Esophagus squamous epithelium (tissue), 4 donors: ENCODE results near the gene RPTOR.

Source experiments
- POLR2A ChIP-seq, 4 donors: fragments of 450-650 bp; IDR thresholded peaks; one replicate each; pipeline ENCODE4 v1.6.1; 2017; ENCODE audit warnings: antibody characterized with exemption in 4 of 4, mild to moderate bottlenecking in 4 of 4, moderate library complexity in 3 of 4
- TF ChIP-seq, protein P1 (sequence below), 6 experiments: fragments of 450-650 bp in 4 of 6; fragments of 200-600 bp in 2 of 6; sonication (generic) in 2 of 6; IDR thresholded peaks; one replicate each; pipeline ENCODE4 v1.5.1; 2016 to 2019; ENCODE audit warnings: antibody characterized with exemption in 6 of 6, mild to moderate bottlenecking in 4 of 6, moderate library complexity in 4 of 6

DNA sequence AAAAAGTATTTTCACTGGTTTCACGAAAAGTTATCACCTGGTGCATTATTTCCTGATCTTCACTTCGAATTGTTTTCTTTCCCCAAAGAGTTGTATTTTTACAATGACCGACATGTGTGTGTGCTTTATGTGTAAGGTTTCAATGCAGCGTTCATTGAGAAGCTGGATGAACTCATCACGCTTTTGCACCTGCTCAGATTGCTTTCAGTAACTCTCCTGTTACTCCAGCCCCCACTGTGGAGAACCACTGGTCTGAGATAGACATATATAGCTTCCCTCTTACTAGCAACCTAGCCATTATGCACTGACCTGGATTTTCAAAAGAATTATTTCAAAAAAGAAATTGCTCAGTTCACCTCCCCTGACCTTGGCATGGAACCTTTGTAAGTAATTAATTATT is 268.7 kb downstream of the RPTOR start:
- TF ChIP-seq, protein P1, sequence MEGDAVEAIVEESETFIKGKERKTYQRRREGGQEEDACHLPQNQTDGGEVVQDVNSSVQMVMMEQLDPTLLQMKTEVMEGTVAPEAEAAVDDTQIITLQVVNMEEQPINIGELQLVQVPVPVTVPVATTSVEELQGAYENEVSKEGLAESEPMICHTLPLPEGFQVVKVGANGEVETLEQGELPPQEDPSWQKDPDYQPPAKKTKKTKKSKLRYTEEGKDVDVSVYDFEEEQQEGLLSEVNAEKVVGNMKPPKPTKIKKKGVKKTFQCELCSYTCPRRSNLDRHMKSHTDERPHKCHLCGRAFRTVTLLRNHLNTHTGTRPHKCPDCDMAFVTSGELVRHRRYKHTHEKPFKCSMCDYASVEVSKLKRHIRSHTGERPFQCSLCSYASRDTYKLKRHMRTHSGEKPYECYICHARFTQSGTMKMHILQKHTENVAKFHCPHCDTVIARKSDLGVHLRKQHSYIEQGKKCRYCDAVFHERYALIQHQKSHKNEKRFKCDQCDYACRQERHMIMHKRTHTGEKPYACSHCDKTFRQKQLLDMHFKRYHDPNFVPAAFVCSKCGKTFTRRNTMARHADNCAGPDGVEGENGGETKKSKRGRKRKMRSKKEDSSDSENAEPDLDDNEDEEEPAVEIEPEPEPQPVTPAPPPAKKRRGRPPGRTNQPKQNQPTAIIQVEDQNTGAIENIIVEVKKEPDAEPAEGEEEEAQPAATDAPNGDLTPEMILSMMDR (IDR thresholded peaks at IDR 0.05) = no peak
- TF ChIP-seq POLR2A (IDR thresholded peaks at IDR 0.05) = no peak
